H1 (cell line): Measurements from ENCODE around the gene ZNF775. TPM values are rescaled to one million over a fixed set of nuclear protein-coding genes. Genes with fewer than 3 reads are reported as not detected.

Source experiments
- CREB1 ChIP-seq: IDR thresholded peaks from 2 replicates; pipeline ENCODE4 v1.6.1; 2012; ENCODE audit warnings: inconsistent platforms
- HDAC6 ChIP-seq: IDR thresholded peaks from one replicate; pipeline ENCODE4 v1.7.1; 2012; ENCODE audit warnings: low read depth, mild to moderate bottlenecking, inconsistent platforms, low read length, moderate library complexity
- RAD21 ChIP-seq, 2 experiments: IDR thresholded peaks in 1 of 2; conservative IDR thresholded peaks in 1 of 2; 2 replicates each; pipeline ENCODE4 v1.6.1; 2011; ENCODE audit warnings: low read depth in 2 of 2, low read length in 2 of 2, improper control_type of control experiment in 1 of 2, inconsistent platforms in 1 of 2, mild to moderate bottlenecking in 1 of 2, moderate library complexity in 1 of 2
- SIRT6 ChIP-seq: IDR thresholded peaks from one replicate; pipeline ENCODE4 v1.7.1; 2012; ENCODE audit warnings: low read length, inconsistent platforms
- SP2 ChIP-seq: IDR thresholded peaks from 2 replicates; pipeline ENCODE4 v1.6.1; 2012; ENCODE audit warnings: mild to moderate bottlenecking, low read length, inconsistent platforms
- TAF1 ChIP-seq: IDR thresholded peaks from 2 replicates; pipeline ENCODE4 v1.6.1; 2011; ENCODE audit warnings: mild to moderate bottlenecking, low read depth, low read length
- TCF12 ChIP-seq: IDR thresholded peaks from 2 replicates; pipeline ENCODE4 v1.6.1; 2011; ENCODE audit warnings: low read depth, mild to moderate bottlenecking, low read length
- polyA plus RNA-seq, 7 experiments: library from polyadenylated mRNA; depleted of rRNA in 3 of 7; stranded (reverse) in 5 of 7; unstranded in 2 of 7; fragments of >200 nt in 5 of 7; fragments of 200-250 nt in 2 of 7; gene quantifications; 1 replicate in 5 of 7; 2 replicates in 1 of 7; 4 replicates in 1 of 7; pipeline versions ENCODE4 v1.2.1 to v1.2.3, GENCODE V29; 2011 to 2013; ENCODE audit warnings: missing spikeins in 2 of 7, mixed read lengths in 2 of 7
- total RNA-seq: library from RNA; stranded (reverse); fragmentation: NEBNext Ultra II Directional; extraction: Animal tissue kit (Norgen Biotek cat#: 25700); gene quantifications from 2 replicates; pipeline ENCODE4 v1.2.1, GENCODE V29; 2021

The ZNF775 gene
- total and polyA plus RNA-seq, 2 of the 8 experiments (the other 6 are each of a cell fraction or from before 2014, with no cell fraction given) = 13.6 to 21.5 TPM

- TF ChIP-seq SP2 (no peak), HDAC6 (no peak), CREB1 (no peak), TAF1 (no peak), RAD21 (IDR thresholded peaks at IDR 0.05 in 1 of 2, conservative IDR thresholded peaks at IDR 0.05 in 1 of 2; ENCODE audit: low read depth in 2 of 2, low read length in 2 of 2) (no peak), SIRT6 (no peak), TCF12 (no peak)
- TF ChIP-seq, all 59 proteins: peak for 0
Observed at GRCh38 chr7:150403376-150404171, 24.4 kb downstream of the ZNF775 start (continued).
